DLD1 (cell line): ENCODE results near the gene CTAGE8.
"Not testable (repeated sequence)": the region's sequence is repeated elsewhere in the genome, so short reads cannot be mapped to it uniquely, and the experiment has no call there.

ENCODE experiments used
- in situ Hi-C: cut with HindIII; loops from 2 replicates; pipeline ENCODE4 v1.10.0; 2017; ENCODE audit warnings: low sequenced_read_pairs

The CTAGE8 gene, protein sequence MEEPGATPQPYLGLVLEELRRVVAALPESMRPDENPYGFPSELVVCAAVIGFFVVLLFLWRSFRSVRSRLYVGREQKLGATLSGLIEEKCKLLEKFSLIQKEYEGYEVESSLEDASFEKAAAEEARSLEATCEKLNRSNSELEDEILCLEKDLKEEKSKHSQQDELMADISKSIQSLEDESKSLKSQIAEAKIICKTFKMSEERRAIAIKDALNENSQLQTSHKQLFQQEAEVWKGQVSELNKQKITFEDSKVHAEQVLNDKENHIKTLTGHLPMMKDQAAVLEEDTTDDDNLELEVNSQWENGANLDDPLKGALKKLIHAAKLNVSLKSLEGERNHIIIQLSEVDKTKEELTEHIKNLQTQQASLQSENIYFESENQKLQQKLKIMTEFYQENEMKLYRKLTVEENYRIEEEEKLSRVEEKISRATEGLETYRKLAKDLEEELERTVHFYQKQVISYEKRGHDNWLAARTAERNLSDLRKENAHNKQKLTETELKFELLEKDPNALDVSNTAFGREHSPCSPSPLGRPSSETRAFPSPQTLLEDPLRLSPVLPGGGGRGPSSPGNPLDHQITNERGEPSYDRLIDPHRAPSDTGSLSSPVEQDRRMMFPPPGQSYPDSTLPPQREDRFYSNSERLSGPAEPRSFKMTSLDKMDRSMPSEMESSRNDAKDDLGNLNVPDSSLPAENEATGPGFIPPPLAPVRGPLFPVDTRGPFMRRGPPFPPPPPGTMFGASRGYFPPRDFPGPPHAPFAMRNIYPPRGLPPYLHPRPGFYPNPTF

DNA sequence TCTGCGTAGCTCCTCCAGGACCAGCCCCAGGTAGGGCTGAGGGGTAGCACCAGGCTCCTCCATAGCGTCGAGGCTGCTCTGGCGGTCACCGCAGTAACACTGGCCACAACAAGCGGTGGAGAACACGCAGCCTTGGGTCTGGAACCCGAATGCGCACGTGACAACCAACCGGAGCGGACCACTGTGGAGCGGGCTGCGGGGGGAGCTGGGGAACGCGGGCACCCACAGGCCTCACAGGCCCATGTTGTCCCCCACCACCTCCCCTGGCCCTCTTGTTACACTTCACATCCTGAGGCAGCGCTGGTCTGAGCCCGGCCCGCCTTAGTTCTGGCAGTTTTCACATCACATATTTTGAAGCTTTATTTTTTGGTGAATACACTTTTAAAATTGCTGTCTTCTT, at the start of gene CTAGE8:
Gene CTAGE8 (minus strand): TSS at position 101 of the 400 bp plus-strand sequence. CDS start 38 bp downstream, at position 63.
- in situ Hi-C loops, result not testable (repeated sequence)

DNA sequence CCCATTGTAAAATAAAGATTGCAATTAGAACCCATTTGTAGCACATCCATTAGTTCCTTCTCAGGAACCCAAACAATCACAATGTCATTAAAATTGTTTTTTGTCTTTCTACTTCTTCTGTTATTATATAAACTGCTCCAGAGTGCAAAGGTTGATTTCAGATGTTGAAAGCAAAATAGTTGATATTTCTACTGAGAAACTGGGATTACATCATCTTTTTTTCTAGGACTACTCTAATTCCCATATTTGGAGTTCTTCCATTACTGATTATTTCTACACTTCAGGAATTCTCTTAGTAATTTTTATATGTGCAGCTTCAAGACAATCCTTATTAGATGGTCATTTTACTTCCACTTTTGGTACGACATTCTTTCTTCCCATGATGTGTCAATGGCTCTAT, 48.4 kb upstream of the CTAGE8 start:
- in situ Hi-C loops, result not testable (repeated sequence)

DNA sequence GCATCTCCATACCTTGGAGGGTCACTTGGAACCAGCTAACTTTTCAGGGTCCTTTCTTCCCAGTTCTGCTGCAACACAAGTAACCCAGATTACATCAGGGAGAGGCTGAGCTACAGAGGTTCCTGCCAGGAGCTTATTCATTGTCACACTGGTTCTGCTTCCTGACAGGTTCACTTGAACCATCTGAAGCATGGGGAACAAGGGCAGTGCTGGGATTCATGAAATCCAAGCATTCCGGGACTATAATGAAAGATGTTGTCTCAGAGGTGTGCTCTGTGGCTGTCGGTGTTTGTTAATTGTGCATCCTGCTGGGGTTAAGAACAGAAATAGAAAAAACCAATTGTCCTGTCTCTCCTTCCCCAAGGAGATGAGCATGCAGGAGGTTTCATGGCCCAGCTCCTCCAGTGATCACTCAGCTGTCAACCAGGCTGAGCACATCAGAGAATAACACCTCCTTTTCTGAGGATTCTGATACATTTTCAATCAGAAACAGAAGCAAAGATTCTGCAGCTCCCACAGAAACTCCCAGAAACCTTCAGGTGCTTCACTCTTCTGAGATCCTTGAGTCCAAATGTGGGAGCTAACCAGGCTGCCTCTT, 42.9 kb upstream of the CTAGE8 start, which contains the start of gene OR2A1:
Gene OR2A1 (plus strand): TSS at position 548 of the 598 bp plus-strand sequence. CDS start 5,706 bp downstream, outside the sequence.
- in situ Hi-C loops, result not testable (repeated sequence)

DNA sequence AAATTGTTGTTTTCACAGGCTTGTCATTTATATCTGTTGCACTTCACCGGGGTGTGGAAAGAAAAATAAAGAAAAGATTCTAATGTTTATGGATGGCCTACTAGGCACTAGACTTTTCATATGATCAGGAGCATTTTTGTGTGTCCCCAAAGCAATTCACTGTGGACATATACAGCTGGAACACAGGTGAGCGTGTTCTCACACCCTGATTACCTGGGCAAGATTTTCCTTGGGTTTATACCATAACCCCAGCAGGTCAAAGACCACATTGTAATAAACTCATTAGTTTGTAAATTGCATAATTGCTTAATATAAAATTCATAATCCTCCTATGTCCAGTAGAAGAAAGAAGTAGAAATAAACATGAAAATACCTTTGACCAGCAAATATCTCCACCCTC, 42.1 kb upstream of the CTAGE8 start:
- in situ Hi-C loops, result not testable (repeated sequence)

DNA sequence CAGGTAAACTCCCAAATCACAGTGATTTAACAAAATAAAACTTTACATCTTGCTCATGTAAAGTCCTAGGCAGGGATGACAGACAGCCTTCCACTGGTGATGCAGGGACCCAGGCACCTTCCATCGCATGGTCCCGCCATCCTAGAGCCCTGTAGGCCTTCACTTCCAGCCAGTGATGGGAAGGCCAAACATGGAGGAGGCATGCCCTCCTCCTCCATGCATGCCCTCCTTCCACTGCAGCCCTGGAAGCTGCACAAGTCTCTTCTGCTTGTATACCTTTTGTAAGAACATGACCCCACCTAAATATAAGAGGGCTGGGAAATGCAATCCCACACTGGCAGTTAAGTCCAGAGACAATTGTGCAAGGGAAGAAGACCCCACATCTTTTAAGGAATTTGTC, 40.6 kb upstream of the CTAGE8 start:
- in situ Hi-C loops, result not testable (repeated sequence)

DNA sequence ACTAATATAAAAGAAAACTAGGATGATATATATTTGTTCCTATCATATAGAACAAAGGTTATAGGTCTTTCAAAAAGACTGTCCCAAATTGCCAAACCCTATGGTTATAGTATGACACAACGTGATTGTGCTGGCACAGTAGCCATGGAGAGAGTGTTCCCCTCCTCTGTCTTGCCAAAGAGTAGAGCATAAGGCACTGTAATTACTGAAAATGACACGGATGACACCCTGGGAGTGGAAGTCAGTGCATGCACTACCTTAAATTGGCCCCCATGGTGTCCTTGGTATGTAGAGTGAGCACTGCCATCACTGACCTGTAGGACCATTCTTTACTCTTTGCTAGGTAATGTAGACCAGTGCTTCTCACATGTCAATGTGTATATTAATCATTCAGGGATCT, 36.1 kb upstream of the CTAGE8 start:
- in situ Hi-C loops, result not testable (repeated sequence)

DNA sequence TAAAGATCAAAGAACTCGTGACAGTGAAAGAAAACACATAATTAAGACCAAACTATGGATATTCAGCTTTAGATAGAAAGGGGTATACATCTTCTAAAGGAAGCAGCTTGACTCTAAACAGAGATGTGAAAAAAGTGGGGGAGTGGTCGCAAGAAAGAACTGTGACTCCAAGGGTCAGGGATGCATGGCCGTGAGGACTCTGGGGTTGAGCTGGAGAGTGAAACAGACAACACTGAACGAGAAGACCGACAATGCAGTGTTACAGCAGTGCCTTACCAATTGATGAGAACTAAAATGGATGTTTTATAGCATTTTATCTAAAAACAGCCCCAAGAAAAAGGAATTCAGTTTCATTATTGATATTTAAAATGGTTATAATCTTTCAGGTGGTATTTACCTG, 34.5 kb upstream of the CTAGE8 start:
- in situ Hi-C loops, result not testable (repeated sequence)

DNA sequence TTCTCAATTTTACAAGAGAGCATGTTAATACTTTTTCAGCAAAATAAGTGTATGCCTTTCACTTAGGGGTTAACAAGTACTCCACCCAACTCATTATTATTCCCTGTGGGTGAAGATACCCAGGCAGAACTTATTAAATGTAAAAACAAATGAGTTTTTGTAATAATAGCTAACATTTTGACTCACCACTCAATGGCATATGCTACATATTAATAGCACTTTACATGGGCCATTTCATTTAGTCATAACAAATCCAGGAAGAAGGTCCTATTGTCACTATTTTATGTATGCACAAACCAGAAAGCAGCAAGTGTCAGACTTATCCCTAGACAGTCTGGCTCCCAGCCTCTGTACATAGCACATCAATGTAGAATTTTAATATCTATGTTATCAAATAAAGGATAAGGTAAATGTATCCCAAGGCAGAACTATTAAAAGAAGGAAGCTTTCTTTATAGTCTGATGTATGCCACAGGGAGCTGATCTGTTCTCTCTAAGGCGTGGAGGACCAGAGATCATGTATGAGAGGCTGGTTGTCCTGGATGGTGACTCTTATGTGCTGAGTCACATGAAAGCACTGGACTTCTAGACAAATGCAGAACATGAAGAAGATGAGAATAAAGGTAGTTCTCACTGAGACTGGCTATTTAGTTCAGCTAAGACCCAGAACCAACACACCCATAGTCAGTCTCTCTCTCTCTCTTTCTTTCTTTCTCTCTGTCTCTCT, 33.7 kb upstream of the CTAGE8 start:
- in situ Hi-C loops, result not testable (repeated sequence)

DNA sequence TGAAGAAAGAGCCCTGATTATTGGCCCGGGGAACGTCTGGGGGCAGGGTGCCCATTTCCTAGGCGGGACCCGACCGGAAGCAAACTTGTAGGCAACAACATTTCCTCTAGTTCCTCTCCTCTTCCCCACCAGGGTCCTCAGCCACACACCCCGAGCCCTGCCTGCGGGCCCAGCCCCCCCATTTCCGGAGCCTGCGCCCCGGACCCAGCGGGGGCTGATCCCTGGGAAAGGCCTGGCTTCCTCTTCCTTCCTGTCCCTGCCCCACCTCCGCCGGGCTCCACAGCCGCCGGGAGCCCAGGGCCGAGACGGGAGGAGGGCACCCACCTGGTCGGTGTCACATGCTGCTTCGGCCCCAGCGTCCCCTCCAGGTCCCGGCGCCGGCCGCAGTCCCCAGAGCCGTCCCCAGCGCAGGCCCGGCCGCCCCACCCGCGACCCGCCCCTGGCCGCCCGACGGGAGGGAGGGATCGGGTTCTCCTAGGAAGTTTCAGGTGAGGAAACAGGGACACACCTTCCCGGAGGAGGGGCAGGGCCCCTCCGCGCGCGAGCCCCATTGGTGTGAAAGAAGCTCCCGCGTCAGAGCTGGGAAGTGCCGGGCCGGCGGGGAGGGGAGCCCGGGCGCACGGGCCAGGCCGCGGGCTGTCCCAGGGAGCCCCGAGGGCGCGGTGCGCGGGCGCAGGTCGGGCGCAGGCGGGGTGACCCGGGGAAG, 24.9 kb upstream of the CTAGE8 start:
- in situ Hi-C loops, result not testable (repeated sequence)

DNA sequence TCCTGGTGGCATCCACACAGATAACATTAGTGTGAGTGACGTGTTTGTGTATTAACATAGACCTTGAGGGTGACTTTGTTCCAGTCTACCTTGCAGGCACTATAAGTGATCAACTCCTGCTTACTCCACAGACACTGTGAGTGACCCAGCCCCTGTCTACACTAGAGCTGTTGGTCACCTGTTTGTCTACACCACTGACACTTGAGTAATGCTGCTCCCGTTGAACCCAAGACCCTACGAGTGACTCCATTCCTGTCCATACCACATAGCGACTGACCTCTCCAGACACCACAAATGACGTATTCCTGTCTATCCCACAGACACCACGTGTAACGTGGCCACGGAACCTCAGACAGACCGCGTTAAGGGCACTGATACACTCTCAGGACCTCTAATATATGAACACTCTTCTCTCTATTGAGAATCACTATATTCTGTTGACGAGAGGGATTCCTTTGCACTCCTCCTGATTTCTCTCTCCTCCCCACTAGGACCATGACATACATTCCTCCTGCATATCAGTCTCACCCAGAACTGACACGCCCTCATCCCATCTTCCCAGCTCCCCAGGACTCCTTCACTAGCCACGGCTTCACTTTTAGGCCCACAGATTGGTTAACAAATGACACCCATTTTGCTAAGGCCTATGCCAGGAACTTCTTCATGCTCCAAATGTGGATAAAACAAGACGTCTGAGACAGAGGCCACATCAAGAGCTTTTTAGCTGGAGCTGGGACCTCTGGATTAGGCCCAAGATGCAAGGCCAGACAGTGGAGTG, 23.5 kb upstream of the CTAGE8 start:
- in situ Hi-C loops, result not testable (repeated sequence)

DNA sequence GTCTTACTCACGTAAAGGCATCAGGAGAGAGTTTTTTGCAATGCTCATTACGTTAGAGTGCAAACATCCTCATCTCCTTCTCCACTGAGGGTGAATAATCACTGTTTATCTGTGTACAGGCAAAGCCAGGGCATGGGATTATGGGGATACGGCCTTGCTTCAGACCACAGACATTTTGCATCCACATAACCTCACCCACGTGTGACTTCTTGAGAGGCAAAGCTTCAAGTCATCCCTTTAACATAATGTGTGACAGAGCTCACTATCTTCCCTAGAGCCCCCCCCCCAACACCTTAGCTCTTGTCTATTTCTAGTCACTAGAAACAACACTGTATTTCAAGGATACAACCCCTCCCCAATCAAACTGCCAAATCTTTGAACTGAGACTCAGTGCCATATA, 22.5 kb upstream of the CTAGE8 start:
- in situ Hi-C loops, result not testable (repeated sequence)

DNA sequence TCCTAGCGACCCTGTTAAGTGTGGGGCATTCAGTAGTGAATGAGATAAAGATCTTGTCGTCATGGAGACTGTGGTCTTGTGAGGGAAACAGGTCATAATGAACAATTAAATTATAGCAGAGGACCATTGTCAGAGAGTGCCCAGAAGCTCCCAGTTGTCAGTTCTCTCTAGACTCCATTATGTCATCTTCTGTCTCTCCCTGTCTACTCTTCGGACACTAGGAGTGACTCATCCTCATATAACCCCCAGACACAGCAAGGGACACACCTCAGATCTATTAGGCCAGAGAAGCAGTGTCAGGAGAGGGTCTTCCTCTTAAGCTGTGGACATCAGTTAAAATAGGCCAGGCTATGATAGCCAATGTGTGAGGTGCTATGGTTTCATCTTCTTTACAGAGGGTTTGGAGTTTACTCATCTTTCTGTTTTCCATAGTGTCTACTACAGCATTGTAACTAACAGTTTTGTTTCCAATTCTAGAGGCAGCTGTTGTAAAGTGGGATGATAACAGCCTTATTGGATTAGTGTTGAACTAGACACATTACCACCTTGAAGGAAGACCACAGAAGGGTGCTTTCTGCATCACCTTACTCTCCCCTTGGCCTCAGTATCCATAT, 18.2 kb upstream of the CTAGE8 start:
- in situ Hi-C loops, result not testable (repeated sequence)

DNA sequence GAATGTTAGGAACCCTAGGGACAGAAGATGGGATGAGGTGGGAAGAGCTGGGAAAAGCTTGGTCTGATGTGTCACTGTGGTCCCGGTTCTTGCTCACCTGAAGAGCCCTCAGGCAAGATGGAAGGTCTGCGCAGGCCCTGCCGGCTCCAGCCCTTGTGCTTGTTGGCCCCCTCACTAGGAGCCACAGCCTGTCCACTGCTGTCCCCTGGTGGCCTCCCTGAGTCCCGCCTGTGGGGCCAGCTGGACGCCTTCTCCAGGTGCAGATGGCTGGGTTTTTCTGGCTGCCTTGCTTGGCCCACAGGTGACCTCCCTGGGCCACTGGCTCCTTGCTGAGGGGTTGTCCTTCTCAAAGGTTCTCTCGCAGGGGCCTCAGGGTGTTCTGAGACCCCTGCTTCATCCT, 14.6 kb upstream of the CTAGE8 start:
- in situ Hi-C loops, result not testable (repeated sequence)

DNA sequence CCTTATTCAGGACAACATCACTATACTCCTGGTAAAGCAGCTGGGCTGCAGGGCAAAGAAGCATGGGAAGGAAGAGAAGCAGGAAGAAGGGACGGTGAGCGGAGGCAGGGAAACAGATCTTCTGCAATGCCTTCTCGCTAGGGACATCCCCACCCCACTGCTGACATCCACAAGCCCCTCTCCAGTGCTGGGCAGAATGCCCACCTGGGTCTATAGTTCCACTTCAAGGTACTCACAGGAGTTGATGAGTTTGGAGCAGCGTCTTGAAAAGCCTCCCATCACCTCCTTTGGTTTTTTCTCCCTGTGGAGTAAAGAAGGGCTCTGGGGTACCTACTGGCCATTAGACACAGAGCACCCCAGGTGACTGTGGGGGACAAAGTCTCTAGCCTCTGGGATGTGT, 13.4 kb upstream of the CTAGE8 start:
- in situ Hi-C loops, result not testable (repeated sequence)

DNA sequence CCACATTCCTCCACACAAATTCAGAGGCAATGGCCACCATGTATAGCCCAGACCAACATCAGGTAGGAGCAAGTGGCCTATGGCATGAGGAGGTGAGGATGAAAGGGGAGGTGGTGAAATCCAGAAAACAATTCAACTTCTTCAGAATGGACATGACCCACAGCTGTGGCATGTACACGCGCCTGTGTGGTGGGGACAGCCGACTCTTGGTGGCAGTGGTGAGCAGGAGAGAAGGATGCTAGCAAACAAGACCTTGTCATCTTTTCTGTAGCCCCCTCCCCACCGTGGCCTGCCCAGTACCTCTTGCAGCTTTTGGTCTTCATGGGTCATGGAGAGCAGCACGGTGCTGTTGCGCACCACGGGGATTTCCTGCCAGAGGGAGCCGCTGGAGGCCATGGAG, 12.9 kb upstream of the CTAGE8 start:
- in situ Hi-C loops, result not testable (repeated sequence)

DNA sequence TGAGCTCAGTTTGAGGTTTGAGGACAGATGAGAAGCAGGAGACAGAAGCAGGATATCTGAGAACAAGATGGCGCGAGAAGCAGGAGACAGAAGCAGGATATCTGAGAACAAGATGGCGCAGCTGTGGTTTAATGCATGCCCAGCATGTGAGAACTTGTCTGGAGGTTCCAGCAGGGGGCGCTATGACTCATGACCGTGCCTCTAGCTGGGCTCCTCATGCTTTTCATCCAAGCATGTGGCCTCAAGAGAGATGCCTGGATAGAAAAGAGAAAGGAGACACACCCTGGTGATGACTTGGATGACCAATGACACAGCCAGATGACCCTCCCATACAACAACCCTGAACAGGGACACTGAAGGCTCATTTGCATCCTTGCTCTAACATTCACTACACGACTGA, 10.9 kb upstream of the CTAGE8 start:
- in situ Hi-C loops, result not testable (repeated sequence)

DNA sequence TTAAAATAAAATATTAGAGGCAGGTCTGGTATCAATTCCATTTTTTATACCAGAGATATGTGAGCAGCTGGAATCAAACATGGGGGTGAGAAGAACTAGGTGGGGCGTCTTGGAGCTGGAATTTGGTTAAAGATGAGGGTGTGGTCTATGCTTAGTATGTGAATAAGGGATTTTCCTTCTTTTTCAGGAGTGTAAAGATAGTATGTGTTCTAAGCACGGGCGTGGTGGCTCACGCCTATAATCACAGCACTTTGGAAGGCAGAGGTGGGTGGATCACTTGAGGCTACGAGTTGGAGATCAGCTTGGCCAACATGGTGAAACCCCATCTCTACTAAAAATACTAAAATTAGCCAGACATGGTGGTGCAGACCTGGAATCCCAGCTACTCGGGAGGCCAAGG, 6.2 kb upstream of the CTAGE8 start:
- in situ Hi-C loops, result not testable (repeated sequence)

DNA sequence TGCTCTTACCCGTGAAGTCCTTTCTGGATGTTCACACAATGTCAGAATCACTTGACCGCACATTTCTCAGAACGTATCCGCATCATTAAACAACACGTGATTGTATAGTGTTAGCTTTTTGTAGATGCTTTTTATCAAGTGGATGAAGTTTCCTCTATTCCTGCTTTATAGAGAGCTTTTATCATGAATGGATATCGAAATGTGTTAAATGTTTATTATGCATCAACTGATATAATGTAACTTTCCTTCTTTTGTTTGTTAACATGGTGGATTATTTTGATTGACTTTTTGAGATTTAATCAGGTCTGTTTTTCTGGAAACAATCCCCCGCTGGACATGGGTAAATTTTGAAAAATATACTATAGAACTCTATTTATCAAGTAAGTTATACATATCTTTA, 4.4 kb downstream of the CTAGE8 start, which contains the start of gene OR2A7:
Gene OR2A7 (minus strand): TSS at position 101 of the 400 bp plus-strand sequence. CDS start 5,164 bp downstream, outside the sequence.
- in situ Hi-C loops, result not testable (repeated sequence)

DNA sequence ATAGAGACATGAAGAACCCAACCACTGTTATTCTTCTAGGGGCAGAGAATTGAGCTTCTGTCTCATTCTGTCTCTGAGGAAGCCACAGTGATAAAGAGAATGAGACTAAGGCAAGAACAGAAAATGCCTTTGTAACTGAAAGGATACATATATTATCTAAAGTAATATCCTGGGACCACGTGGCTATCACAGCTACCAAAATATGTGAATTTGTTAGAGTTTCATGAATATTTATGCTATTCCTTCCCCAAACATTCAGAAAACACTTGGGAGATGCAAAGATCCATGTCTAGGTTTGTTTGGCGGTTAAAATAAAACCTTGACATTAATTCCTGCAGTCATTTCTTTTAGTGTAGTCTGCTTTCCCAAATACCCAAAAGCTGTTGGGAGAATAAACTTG, 7.0 kb downstream of the CTAGE8 start:
- in situ Hi-C loops, result not testable (repeated sequence)
